Mammary epithelial cell (primary cell): Measurements from ENCODE around the gene SYTL1.

Experiments
- EZH2 ChIP-seq: IDR thresholded peaks from 2 replicates; pipeline ENCODE4 v1.6.1; 2012; ENCODE audit warnings: low read length, inconsistent platforms, borderline replicate concordance
- TF ChIP-seq, protein P1 (sequence below), 2 donors: IDR thresholded peaks in 1 of 2; conservative IDR thresholded peaks in 1 of 2; 2 replicates each; pipeline ENCODE4 v1.5.1; 2011 to 2012; ENCODE audit warnings: inconsistent platforms in 2 of 2, low read length in 2 of 2, mild to moderate bottlenecking in 2 of 2, control low read depth in 1 of 2, low read depth in 1 of 2; ENCODE audit not compliant: insufficient read depth in 1 of 2; ENCODE audit errors: extremely low read depth in 1 of 2

GRCh38 chr1:27394925-27395324 lies 53.1 kb downstream of the SYTL1 start:
- TF ChIP-seq, protein P1, sequence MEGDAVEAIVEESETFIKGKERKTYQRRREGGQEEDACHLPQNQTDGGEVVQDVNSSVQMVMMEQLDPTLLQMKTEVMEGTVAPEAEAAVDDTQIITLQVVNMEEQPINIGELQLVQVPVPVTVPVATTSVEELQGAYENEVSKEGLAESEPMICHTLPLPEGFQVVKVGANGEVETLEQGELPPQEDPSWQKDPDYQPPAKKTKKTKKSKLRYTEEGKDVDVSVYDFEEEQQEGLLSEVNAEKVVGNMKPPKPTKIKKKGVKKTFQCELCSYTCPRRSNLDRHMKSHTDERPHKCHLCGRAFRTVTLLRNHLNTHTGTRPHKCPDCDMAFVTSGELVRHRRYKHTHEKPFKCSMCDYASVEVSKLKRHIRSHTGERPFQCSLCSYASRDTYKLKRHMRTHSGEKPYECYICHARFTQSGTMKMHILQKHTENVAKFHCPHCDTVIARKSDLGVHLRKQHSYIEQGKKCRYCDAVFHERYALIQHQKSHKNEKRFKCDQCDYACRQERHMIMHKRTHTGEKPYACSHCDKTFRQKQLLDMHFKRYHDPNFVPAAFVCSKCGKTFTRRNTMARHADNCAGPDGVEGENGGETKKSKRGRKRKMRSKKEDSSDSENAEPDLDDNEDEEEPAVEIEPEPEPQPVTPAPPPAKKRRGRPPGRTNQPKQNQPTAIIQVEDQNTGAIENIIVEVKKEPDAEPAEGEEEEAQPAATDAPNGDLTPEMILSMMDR (conservative IDR thresholded peaks at IDR 0.05 in 1 of 2, IDR thresholded peaks at IDR 0.05 in 1 of 2; ENCODE audit: extremely low read depth in 1 of 2, insufficient read depth in 1 of 2, low read depth in 1 of 2, low read length in 2 of 2), result no peak
- TF ChIP-seq EZH2, result no peak
